GM19238 (cell line): Measurements from ENCODE around the gene SLC9C2.
"Not testable (repeated sequence)": the region's sequence is repeated elsewhere in the genome, so short reads cannot be mapped to it uniquely, and the experiment has no call there.

ENCODE experiments used
- DNase-seq: peaks from one replicate; pipeline ENCODE4 v3.0.0; 2011; ENCODE audit warnings: low spot score; ENCODE audit not compliant: insufficient read length

SLC9C2 gene

DNA sequence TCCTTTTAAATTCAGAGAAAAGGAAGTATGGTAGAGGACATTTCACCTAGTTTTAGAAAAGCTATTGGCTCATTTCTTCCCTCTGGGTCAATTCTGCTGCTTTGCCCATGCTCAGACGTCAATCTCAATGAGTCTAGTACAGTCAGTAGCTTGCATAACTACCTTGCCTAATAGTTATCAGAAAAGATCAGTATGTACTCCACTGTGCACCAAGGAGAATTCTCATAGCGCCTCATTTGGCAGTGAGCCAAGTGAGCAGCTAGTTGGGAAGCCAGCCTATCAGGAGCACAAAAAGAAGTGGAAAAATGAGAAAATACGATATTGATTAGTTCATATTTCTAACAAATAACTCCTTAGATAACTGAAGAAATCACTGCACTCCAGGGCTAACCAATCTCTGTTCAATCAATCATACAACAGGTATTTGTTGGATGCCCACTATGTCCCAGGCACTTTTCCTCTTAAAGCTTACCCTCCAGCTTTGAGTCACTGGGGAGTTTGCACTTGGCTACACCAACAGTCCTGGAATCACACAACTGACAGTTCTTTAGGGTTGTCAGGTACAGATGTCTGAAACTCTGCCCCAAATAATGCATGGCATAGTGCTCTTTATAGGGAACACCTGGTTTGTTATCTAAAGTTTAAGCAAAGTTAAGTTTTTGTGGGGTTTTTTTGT is 75.6 kb downstream of the SLC9C2 start:
- no peak for DNase-seq

DNA sequence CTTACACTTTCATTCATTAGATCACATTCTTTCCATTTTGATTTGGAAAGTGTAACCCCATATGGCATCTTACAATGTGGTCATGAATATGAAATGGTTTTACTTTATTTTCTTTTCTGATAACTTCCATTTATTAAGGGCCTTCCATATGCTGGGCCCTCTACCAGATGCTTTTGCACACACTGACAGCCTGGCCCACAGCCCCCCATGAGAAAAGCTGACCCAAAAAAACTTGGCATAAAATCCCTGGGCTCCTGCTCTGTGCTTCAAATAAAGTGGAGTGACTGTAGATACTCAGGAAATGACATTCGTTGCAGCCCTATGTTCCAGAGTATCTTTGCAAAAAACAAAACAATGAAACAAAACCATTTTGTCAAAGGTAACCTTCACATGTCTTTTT is 76.9 kb downstream of the SLC9C2 start:
- no peak for DNase-seq

DNA sequence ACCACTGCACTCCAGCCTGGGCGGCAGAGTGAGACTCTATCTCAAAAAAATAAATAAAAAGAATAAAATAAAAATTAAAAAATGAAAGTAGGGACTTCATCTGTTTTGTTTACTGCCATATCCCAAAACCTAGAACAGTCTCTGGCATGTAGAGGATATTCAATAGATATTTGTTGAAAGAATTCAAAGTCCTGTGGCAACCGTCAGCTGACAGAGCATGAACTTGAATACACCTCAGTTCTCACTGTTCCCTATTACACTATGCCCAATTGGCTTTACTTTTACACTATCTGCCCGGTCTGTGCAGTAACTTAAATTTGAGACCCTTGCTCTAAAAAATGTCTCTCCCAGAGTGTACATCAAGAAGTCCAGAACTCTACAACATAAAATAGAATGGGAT is 79.5 kb downstream of the SLC9C2 start:
- no peak for DNase-seq

DNA sequence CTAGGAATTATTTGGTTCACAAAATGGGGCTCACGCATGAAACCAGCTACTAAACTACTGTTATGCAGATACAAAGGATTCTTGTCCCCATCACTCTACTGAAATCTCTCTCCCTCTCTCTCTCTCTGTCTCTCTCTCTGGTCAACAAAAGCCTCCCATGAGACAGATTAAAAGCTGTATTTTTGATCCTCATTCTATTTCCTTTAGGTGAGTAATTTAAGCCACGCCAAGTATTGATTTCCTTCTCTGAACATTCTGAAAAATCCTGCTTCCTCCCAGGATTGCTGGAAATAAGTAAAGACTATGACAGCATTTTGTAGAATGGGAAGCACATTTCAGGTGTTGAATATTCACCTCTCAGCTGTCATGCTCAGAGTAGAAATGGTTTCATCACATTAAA is 82.1 kb downstream of the SLC9C2 start:
- no peak for DNase-seq

DNA sequence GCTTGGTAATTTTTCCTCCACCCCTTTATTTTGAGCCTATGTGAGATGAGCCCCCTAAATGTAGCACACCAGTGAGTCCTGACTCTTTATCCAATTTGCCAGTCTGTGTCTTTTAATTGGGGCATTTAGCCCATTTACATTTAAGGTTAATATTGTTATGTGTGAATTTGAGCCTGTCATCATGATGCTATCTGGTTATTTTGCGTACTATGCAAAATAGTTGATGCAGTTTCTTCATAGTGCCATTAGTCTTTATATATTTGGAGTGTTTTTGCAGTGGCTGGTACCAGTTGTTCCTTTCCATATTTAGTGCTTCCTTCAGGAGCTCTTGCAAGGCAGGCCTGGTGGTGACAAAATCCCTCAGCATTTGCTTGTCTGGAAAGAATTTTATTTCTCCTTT is 88.4 kb downstream of the SLC9C2 start:
- not testable (repeated sequence) for DNase-seq

DNA sequence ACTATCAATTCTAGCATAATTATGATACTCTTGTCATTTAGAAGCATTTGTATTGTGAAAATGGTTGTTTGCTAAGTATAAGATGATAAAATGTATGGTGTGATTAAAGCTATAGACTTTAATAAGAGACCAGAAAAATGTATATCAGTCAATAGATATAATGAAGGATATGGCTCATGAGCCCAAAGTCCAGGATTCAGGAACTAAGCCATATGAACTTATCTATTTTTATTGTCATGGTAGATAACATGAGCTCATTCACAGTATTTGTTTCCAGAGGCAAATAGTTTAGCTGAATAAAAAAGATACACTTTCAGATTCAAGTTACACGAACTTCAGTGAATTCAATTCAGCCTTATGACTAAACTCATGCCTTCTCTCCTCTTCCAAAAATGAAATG is 93.1 kb downstream of the SLC9C2 start:
- DNase-seq = no peak

DNA sequence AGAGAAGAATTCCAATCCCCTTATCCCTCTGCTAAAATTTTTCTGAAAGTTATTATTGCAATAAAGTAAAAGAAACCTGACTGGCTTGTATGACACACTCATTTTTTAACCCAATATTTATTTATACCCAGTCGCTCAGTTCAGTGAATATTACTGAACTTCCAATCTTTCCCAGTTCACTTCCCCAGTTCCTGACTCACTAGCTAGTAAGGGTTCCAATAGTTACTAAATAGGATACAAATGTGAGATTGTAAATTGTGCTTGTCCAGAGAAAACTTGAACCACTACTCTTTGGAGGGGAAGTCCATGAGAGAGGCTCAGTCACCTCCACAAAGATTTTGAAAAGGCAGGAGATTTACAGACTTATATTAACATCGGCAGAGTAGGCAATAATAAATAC is 94.3 kb downstream of the SLC9C2 start:
- no peak for DNase-seq

DNA sequence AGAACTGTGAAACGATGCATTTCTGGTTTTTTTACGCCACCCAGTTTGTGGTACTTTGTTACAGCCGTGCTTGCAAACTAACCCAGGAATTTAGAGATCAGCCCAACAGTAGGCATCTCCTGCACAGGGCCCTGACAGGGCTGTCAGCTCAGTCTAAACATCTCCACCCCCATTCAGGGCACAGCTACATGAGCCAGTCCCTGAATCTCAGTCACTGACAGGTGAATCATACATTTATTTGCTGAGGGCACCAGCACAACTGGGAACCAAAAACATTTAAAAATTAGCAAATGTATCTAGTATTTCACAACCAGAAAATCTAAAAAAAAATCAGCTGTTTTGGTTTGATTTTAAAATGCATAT is 95.0 kb downstream of the SLC9C2 start:
- DNase-seq = no peak

DNA sequence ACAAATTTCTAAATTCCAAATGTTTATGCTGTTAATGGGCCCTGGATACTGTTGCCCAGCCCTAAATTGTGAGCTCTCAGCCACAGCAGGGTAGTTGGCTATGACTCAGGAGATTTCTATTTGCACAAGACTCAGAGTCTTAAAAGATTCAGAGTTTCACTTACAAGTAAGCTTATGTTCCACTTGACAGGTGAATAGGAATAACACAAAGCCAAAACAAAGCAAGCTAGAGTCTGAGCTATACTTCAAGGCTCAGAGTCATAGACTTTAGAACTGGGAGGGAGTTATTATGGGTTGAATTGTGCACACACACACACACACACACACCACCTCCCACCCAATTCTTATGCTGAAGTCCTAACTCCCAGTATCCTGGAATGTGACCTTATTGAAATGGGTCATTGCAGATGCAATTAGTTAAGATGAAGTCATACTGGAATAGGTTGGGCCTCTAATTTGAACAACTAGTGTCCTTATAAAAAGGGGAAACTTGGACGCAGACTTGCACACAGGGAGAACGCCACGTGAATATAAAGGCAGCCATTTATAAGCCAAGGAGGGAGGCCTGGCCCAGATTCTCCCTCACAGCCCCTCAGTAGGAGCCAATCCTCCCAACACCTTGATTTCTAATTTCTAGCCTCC is 95.5 kb downstream of the SLC9C2 start:
- no peak for DNase-seq

DNA sequence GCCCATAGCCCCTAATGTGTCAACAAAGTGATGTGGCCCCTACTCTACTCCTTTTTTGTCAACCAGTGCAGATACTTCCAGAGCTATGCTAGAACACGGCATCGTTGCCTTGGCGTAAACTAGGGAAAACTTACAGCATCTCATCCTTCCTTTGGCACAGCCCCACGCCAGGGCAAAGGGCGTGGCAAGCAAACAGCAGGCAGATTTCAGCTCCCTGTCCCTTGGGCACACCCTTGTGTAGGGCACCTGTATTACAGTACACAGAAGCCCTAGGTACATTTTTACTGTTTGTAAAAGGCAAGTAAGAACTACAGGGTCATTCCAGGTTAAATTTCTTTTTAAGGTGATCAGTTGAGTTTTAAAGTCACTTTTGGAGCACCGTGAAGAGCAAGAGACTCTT is 96.4 kb downstream of the SLC9C2 start:
- DNase-seq = no peak

DNA sequence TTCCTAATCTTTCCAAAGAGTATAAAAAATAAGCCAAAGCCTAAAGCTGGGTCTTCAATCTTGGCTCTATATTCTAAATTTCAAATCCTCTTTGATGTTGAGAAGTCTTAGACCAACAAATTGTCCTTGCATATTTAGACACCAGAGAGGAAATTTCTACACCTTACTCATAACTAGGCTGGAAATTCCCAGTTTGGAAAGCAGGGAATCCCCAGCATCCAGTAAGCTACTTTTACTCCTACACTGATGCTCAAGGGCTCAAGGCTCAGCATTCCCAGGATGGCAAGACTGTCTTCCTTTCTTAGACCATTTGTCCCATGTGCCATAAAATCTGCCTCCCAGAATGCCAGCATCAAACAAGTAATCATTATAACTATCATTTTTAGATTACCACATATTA is 97.5 kb downstream of the SLC9C2 start:
- no peak for DNase-seq

DNA sequence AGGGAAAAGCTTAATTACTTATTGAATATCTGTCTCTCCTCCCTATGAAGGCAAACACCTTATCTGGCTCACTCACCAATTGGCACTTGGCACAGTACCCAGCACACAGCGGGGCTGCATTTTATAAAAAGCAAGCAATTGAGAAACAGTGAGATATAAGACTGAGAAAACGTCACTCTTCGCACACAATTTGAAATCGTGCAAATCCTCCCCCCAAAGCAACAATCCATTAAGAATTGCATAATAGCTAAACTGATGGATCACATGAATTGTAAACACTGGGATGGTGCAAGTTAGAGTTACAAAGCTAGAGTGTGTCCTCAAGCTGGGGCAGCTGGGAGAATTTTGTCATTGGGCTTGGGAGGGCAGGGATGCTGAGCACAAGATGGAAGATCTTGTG is 98.6 kb downstream of the SLC9C2 start:
- DNase-seq = no peak

DNA sequence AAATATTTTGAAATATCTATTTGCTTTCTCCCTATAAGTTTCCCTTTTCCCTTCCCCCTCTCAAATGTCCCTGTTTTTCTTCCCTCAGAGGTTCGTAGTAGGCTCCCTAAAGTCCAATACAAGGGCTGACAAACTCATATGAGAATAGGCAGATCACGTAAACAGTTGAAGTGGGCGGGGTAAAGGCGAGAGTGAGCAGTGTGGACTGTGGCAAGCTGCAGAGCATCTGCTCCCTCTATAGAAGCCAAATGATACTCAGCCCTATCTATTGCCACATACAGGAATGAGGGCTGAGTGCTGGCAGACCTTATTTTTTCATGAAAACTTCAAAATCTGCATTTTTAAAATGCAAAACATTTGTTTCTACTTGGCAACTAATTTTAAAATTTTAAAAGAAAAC is 99.5 kb downstream of the SLC9C2 start:
- DNase-seq = no peak

DNA sequence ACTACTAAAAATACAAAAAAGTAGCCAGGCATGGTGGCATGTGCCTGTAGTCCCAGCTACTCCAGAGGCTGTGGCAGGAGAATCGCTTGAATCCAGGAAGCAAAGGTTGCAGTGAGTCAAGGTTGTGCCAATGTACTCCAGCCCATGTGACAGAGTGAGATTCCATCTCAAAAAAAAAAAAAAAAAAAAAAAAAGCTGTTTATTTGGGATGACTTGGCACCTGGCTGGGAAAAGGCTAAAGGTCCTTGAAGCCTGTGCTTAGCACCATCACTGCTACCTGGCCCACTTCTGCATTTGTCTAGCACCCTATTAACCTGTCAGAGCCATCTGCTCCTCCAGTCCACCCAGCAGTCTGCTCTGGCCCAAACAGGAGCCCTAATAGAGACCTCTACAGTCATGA is 100.8 kb downstream of the SLC9C2 start:
- no peak for DNase-seq

DNA sequence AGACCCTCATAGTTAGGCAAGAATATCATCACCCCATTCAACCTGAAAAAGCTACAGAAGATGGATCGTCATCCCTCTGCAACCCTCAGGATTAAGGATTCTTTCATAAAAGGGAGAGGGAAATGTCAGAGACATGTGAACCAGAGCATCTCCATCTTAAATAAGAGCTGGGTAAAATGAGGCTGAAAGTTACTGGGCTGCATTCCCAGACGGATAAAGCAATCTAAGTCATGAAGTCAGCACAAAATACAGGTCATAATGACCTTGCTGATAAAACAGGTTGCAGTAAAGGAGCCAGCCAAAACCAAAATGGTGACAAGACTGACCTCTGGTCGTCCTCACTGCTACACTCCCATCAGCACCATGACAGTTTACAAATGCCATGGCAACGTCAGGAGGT is 103.1 kb downstream of the SLC9C2 start:
- no peak for DNase-seq

DNA sequence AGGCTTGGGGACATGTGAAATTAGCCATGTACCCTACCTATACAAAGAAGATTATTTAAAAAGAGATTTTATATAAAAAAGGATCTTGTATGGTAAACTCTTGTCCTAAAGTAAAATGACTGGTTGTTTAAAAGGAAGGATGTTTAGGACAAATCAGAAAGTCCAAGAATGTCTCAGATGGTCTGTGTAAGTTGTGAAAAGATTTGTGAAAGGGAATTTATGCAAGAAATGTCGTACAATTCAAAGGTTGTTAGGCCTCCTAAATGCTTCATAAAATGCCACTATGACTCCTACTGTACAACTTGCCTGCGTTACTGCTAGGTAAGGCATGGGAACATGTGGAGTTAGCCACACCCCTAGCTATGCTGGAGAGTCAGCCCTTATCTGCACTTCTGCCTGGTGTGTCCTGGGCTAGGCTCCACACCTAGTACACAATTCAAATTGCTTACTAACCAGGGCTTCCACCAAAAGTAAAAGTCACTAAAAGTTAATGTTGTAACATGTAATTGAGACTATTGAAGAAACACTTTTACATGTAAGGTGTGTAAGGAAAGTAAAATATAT is 106.0 kb downstream of the SLC9C2 start:
- no peak for DNase-seq

DNA sequence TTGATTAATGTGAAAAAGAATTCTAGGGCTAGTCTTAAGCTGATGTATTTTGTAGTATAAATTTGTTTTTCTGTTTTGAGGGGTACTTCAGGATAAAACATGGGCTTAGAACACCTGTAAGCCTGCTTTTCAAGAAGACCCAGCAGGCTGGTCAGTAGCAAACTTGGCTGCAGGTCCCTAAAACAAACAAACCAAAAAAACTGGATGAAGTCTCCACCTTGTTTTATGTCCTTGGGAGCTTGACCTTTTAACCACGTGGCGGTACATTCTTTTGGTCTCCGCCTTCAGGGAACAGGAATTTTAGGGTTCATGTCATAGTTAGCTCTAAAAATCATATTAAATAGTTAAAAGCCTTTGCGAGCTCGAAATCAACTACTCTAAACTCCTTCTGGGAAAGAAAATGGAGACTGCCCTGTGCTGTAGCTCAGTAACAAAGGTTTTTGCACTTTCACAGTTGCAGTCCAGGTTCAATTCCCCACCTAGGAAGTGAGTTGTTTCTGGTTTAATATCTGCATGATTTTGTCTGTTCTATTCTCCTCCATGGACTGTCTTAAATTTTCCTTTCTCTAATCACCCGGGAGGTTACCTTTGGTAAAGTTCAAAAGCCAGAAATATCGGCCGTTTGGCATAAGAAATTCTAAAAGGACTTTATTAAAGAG is 107.1 kb downstream of the SLC9C2 start:
- no peak for DNase-seq

DNA sequence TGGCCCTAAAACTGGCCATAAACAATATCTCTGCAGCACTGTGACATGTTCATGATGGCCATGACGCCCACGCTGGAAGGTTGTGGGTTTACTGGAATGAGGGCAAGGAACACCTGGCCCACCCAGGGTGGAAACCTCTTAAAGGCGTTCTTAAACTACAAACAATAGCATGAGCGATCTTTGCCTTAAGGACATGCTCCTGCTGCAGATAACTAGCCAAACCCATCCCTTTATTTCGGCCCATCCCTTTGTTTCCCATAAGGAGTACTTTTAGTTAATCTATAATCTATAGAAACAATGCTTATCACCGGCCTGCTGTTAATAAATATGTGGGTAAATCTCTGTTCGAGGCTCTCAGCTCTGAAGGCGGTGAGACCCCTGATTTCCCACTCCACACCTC is 109.7 kb downstream of the SLC9C2 start:
- not testable (repeated sequence) for DNase-seq

DNA sequence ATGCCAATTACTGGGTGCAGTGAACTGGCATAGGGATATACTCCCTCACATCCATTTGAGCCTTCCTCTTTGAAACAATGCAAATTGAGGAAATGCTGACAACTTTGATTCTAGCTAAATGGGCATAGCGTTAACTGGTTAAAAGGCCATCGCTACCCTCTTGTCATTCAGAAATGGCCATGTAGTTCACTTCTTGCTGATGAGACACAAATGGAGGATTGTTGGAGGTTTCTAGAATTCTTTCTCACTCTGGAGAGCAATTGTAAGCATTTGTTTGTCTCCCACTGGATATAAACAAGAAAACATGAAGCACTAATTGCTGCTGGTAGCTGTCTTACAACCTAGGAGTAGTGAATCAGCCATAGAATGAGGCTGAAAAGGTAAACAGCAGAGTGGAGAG is 111.4 kb downstream of the SLC9C2 start:
- DNase-seq = no peak

DNA sequence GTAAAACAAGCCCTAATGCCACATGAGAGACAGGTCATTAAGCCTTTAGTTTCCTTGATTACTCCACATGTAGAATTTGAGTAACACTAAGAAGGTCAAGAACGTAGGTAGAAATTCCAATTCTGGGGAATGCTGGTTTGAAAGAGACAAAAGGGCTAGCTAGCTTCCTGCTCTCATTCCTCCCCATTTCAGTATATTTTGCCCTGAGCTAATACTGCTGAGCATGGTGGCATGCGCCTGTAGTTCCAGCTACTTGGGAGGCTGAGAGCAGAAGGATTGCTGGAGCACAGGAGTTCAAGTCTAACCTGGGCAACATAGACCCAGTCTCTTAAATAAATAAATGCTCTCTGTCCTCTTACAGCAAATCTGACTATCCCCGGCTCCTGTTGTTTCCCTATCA is 112.9 kb downstream of the SLC9C2 start:
- no peak for DNase-seq

DNA sequence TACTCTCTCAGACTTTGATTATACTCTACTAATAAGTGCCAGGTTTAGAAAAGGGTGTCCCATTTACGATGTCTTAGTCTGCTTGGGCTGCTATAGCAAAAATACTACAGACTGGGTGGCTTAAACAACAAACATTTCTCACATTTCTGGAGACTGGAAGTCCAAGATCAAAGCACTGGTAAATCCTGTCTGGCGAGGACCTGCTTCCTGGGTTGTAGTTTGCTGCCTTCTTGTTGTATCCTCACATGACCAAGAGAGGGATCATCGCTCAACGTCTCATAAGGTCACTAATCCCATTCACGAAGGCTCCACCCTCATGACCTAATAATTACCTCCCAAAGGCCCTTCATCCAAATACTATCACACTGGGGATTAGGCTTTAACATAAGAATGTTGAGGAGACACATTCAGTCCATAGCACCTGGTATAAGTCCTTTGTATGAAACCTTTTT is 113.7 kb downstream of the SLC9C2 start:
- DNase-seq = no peak

DNA sequence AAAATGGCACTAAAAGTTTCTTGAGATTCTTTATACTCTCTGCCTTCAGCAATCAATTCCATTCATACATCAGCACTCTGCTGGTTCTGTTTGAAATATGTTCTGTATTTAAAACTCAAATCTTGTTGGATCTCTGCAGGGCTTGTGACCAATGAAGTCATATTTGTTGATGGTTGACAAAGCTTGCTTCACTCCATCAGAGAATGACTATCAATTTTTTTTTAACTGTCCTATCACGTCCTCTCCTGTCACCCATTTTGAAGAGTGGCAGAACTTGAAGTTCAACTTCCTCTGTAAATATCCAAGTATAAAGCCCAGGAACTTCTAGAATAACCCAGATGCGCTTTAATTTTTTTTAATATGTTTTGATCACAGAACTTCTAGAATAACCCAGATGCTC is 114.9 kb downstream of the SLC9C2 start:
- DNase-seq = no peak

DNA sequence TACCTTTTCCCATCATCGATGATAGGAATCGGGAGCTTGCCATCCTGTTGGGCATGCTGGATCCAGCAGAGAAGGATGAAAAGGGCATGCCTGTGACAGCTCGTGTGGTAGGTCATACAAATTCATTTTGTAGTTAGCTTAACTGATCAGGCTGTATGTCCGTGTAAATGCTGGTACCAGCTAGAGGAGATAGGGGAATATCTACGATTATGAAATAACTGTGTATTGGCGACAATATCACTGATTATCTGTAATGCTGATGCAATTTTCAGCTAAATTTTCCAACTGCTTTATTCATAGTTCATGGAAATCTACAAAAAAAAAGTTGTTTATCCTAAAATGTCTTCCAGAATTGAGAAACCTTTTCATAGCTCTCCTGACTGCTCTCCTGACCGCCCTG is 117.5 kb downstream of the SLC9C2 start:
- DNase-seq = no peak
